ENCODE measurements around the gene GPATCH8. TPM values are rescaled to one million over a fixed set of nuclear protein-coding genes. Genes with fewer than 3 reads are reported as not detected.
"Not testable (repeated sequence)": the region's sequence is repeated elsewhere in the genome, so short reads cannot be mapped to it uniquely, and the experiment has no call there.

The GPATCH8 gene
- total RNA-seq, 1 donor from 2014 or later, result 51.5 TPM

DNA sequence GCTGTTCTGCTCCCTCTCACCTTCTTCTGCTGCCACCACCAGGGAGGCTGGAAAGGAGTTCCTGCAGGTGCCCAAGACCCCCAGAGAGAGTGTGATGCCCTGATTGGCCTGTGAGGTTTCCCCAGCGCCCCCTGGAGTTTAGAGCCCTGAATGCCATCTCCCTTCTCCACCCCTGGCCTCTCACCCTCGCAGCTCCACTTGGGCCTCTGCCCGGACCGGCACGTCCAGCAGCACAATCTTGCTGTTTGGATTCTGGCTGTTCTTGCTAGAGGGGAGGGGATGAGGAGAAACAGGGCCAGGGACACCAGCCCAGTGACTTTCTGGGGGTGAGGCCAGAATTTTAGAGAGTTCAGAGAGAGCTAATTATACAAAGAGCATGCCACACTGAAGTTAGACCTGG, 127.1 kb downstream of the GPATCH8 start:
- Mint-ChIP-seq H3K4me3 (no peak overlapping the region), H3K36me3 (no peaks in the 10 kb centered on the region), H3K27me3 (peaks cover 3% of the 10 kb centered on the region), H3K9me3 (no peaks in the 10 kb centered on the region), H3K27ac (no peak overlapping the region), H3K4me1 (ENCODE audit: unreplicated experiment) (no peaks in the 10 kb centered on the region)
- TF ChIP-seq, protein P1, sequence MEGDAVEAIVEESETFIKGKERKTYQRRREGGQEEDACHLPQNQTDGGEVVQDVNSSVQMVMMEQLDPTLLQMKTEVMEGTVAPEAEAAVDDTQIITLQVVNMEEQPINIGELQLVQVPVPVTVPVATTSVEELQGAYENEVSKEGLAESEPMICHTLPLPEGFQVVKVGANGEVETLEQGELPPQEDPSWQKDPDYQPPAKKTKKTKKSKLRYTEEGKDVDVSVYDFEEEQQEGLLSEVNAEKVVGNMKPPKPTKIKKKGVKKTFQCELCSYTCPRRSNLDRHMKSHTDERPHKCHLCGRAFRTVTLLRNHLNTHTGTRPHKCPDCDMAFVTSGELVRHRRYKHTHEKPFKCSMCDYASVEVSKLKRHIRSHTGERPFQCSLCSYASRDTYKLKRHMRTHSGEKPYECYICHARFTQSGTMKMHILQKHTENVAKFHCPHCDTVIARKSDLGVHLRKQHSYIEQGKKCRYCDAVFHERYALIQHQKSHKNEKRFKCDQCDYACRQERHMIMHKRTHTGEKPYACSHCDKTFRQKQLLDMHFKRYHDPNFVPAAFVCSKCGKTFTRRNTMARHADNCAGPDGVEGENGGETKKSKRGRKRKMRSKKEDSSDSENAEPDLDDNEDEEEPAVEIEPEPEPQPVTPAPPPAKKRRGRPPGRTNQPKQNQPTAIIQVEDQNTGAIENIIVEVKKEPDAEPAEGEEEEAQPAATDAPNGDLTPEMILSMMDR (conservative IDR thresholded peaks at IDR 0.05), result peak; percentile 64
- no peak for DNase-seq (ENCODE audit: extremely low spot score, unreplicated experiment)

DNA sequence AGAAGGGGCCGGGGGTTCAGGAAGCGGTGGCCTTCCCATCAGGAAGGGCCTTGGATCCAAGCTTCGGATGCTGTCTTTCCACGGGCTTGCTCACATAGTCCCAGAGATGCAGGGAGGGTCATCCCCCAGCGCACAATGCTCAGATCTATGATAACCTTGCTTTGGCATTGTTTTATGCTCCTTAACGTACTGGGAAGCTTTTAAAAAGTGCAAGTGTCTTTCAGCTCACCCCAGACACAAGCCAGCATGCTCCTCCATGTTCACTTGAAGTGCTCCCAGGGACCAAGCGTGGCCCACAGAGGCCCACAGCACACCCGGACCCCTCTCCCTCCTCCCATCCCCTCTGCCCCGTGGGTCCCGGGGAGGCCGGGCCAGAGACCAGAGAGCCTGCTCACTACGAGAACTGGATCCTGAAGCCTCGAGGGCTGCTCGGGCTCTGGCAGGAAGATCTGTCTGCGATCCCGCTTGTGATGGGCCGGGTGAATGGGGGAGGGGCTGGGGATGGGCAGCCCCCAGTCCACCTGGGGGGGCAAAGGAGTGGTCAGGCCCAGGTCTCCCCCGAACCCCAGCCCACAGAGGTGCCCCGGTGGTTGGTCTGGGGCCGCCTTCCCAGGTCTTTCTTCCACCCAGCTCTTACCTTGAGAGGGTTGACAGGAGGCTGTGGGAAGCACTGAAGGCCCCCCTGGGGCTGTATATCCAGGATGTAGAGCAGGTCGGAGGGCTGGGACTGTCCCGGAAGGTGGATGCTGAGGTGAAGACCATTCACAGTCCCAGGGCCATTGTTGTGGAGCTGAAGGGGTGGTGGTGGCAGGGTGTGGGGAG, 127.8 kb downstream of the GPATCH8 start:
- TF ChIP-seq, protein P1 (conservative IDR thresholded peaks at IDR 0.05), result no peak
- no peak for DNase-seq (ENCODE audit: extremely low spot score, unreplicated experiment)
- Mint-ChIP-seq H3K27ac (no peak overlapping the region), H3K27me3 (peaks cover 3% of the 10 kb centered on the region), H3K4me3 (no peak overlapping the region), H3K36me3 (no peaks in the 10 kb centered on the region), H3K4me1 (ENCODE audit: unreplicated experiment) (no peaks in the 10 kb centered on the region), H3K9me3 (no peaks in the 10 kb centered on the region)

DNA sequence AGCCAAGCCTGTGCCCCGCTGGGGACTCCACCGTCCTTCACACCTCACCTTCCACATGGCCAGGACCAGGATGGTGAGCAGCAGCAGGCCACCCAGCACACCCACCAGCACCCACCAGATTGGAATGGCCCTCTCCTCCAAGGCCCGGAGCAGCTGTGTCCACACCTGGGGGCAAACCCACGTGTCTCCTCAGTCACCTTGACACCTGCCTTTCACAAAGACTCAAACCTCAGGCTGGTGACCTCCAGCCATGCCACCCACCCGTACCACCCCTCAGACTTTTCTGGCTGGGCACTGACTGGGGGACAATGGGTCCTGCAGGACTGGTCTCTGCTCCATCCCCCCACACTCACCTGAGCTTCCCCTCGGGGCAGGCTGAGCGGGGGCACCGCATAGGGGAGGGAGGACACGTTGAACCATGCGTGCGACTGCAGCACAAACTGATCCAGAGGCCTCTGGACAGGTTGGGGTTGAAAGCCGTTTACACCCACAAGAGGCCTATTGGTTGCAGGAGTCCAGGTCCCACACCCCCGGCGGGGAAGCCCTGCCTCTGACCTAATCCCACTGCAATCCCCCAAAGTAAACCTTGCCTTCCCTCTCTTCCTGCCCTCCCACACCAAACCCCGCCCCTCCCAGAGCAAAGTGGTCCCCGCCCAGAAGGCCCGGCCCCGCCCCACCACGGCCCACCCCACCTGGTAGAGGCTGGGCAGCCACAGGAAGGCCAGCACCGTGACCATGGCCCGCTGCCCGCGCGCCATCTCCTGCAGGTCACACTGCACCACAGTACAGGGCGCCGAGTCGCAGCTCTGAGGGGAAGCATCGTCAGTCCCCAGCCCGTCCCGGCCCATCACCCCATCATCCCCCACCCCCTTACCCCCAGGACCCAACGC, 128.7 kb downstream of the GPATCH8 start:
- TF ChIP-seq, protein P1 (conservative IDR thresholded peaks at IDR 0.05), result no peak
- Mint-ChIP-seq H3K9me3 (no peaks in the 10 kb centered on the region), H3K27me3 (peaks cover 3% of the 10 kb centered on the region), H3K36me3 (no peaks in the 10 kb centered on the region), H3K4me1 (ENCODE audit: unreplicated experiment) (peaks cover 3% of the 10 kb centered on the region), H3K4me3 (no peak overlapping the region), H3K27ac (no peak overlapping the region)
- DNase-seq (ENCODE audit: extremely low spot score, unreplicated experiment), result no peak

DNA sequence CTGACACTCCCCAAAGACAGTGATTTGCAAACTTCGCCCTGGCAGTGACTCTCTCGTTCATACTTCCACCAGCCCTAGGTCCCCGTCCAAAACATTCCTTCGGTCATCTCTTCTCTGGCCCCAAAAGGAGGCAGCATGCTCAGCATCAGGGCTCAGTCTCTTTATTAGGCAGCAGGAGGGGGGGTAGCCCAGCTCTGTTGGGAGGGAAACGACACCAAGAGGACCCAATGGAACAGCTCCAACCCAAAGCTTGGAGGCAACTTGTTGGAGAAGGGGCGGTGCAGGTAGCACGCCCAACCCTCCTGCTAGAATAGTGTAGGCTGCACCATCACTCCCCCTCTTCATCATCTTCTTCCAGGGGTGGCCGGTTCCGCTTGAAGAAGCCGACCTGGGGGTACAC, 131.2 kb downstream of the GPATCH8 start:
- Mint-ChIP-seq H3K27ac (peak overlapping the region; percentile 64), H3K9me3 (no peaks in the 10 kb centered on the region), H3K4me3 (no peak overlapping the region), H3K27me3 (peaks cover 8% of the 10 kb centered on the region), H3K36me3 (no peaks in the 10 kb centered on the region), H3K4me1 (ENCODE audit: unreplicated experiment) (peaks cover 3% of the 10 kb centered on the region)
- no peak for DNase-seq (ENCODE audit: extremely low spot score, unreplicated experiment)
- TF ChIP-seq, protein P1 (conservative IDR thresholded peaks at IDR 0.05), result no peak

DNA sequence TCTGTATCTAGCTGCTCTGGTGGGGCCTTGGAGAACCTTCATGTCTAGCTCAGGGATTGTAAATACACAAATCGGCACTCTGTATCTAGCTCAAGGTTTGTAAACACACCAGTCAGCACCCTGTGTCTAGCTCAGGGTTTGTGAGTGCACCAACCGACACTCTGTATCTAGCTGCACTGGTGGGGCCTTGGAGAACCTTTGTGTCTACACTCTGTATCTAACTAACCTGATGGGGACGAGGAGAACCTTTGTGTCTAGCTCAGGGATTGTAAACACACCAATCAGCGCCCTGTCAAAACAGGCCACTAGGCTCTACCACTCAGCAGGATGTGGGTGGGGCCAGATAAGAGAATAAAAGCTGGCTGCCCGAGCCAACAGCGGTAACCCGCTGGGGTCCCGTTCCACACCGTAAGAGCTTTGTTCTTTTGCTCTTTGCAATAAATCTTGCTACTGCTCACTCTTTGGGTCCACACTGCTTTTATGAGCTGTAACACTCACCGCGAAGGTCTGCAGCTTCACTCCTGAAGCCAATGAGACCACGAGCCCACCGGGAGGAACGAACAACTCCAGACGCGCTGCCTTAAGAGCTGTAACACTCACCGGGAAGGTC, 133.7 kb downstream of the GPATCH8 start:
- not testable (repeated sequence) for H3K4me1 Mint-ChIP-seq (ENCODE audit: unreplicated experiment); H3K27ac Mint-ChIP-seq; H3K9me3 Mint-ChIP-seq; DNase-seq (ENCODE audit: extremely low spot score, unreplicated experiment); H3K36me3 Mint-ChIP-seq; H3K4me3 Mint-ChIP-seq
- peaks cover 27% of the 10 kb centered on the region for H3K27me3 Mint-ChIP-seq

DNA sequence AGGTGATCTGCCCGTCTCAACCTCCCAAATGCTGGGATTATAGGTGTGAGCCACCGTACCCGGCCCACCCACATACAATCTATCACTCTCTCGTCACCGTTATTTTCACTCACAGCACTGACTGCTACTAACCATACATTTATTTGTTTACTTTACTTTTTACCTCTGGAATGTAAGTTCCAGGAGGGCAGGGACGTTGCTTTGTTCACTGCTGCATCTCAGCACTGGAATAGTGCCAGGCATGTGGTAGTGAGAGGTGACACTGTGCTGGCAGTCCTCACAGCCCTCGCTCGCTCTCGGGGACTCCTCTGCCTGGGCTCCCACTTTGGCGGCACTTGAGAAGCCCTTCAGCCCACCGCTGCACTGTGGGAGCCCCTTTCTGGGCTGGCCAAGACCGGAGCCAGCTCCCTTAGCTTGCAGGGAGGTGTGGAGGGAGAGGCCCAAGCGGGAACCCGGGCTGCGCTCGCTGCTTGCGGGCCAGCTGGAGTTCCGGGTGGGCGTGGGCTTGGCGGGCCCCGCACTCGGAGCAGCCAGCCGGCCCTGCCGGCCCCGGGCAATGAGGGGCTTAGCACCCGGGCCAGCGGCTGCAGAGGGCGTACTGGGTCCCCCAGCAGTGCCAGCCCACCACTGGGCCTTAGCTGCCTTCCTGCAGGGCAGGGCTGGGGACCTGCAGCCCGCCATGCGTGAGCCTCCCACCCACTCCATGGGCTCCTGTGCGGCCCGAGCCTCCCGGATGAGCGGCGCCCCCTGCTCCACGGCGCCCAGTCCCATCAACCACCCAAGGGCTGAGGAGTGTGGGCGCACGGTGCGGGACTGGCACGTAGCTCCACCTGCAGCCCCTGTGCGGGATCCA, 134.6 kb downstream of the GPATCH8 start:
- not testable (repeated sequence) for DNase-seq (ENCODE audit: extremely low spot score, unreplicated experiment); H3K4me3 Mint-ChIP-seq; H3K4me1 Mint-ChIP-seq (ENCODE audit: unreplicated experiment); H3K36me3 Mint-ChIP-seq; H3K9me3 Mint-ChIP-seq; H3K27ac Mint-ChIP-seq
- peaks cover 27% of the 10 kb centered on the region for H3K27me3 Mint-ChIP-seq
